GM23338 (cell line): ENCODE data around the gene TTC13. TPM values are rescaled to one million over a fixed set of nuclear protein-coding genes. Genes with fewer than 3 reads are reported as not detected.

Experiments
- ATAC-seq: fragments of 200-7000 bp; cut with Tn5 transposase; 3 replicates; pipeline ENCODE4 v1.9.1; 2020
- DNase-seq: peaks from one replicate; pipeline ENCODE4 v3.0.0-alpha.2; 2015; ENCODE audit warnings: low spot score
- H2AFZ ChIP-seq: fragments of 200-600 bp; sonication (generic); 2 replicates; pipeline ENCODE4 v1.8.0; 2016; ENCODE audit warnings: antibody characterized with exemption, mild to moderate bottlenecking, moderate library complexity
- H3F3A ChIP-seq: fragments of 200-600 bp; sonication (generic); replicated peaks from 2 replicates; pipeline ENCODE4 v1.8.0; 2017; ENCODE audit warnings: antibody characterized with exemption, mixed run types, low read depth
- H3K27ac ChIP-seq: fragments of 200-600 bp; sonication (generic); 2 replicates; pipeline ENCODE4 v1.6.1; 2016; ENCODE audit warnings: low read depth
- H3K27me3 ChIP-seq: fragments of 200-600 bp; sonication (generic); 2 replicates; pipeline ENCODE4 v1.8.0; 2016; ENCODE audit warnings: mild to moderate bottlenecking, mixed run types, moderate library complexity; ENCODE audit not compliant: insufficient read depth
- H3K36me3 ChIP-seq: fragments of 200-600 bp; sonication (generic); 2 replicates; pipeline ENCODE4 v1.8.0; 2016; ENCODE audit warnings: mild to moderate bottlenecking; ENCODE audit not compliant: insufficient read depth
- H3K4me1 ChIP-seq: fragments of 200-600 bp; sonication (generic); 2 replicates; pipeline ENCODE4 v1.8.0; 2016; ENCODE audit warnings: mild to moderate bottlenecking, moderate library complexity; ENCODE audit not compliant: insufficient read depth
- H3K4me2 ChIP-seq: fragments of 200-600 bp; sonication (generic); 2 replicates; pipeline ENCODE4 v1.7.1; 2017; ENCODE audit warnings: mixed run types
- H3K4me3 ChIP-seq: fragments of 200-600 bp; sonication (generic); 2 replicates; pipeline ENCODE4 v1.6.1; 2016; ENCODE audit warnings: mixed run types
- H3K79me2 ChIP-seq: fragments of 200-600 bp; sonication (generic); replicated peaks from 2 replicates; pipeline ENCODE4 v1.8.0; 2017; ENCODE audit warnings: mild to moderate bottlenecking; ENCODE audit not compliant: insufficient read depth
- H3K9me2 ChIP-seq: fragments of 200-600 bp; sonication (generic); 2 replicates; pipeline ENCODE4 v1.8.0; 2017; ENCODE audit not compliant: insufficient read depth
- H4K20me1 ChIP-seq: fragments of 200-600 bp; sonication (generic); replicated peaks from 2 replicates; pipeline ENCODE4 v1.8.0; 2017; ENCODE audit warnings: mild to moderate bottlenecking; ENCODE audit not compliant: insufficient read depth
- H3K27ac Mint-ChIP-seq: 2 replicates; pipeline ENCODE4 v1.8.0; 2020; ENCODE audit warnings: inconsistent platforms, mild to moderate bottlenecking, moderate library complexity, mixed read lengths
- H3K27me3 Mint-ChIP-seq: 3 replicates; pipeline ENCODE4 v1.8.0; 2022; ENCODE audit warnings: low read depth, mild to moderate bottlenecking, moderate library complexity, mixed read lengths, inconsistent platforms; ENCODE audit not compliant: insufficient read depth, poor library complexity
- H3K36me3 Mint-ChIP-seq: 3 replicates; pipeline ENCODE4 v1.8.0; 2021; ENCODE audit warnings: low read depth, mild to moderate bottlenecking, inconsistent platforms, moderate library complexity, mixed read lengths
- H3K4me1 Mint-ChIP-seq: 3 replicates; pipeline ENCODE4 v1.8.0; 2020; ENCODE audit warnings: mild to moderate bottlenecking, inconsistent platforms, mixed read lengths
- H3K4me3 Mint-ChIP-seq: 3 replicates; pipeline ENCODE4 v1.8.0; 2021; ENCODE audit warnings: moderate library complexity, mild to moderate bottlenecking, inconsistent platforms, mixed read lengths
- H3K9me3 Mint-ChIP-seq: 3 replicates; pipeline ENCODE4 v1.8.0; 2020; ENCODE audit warnings: moderate library complexity, mild to moderate bottlenecking, inconsistent platforms, mixed read lengths
- CREB1 ChIP-seq: fragments of 250-450 bp; sonication (Bioruptor Pico); IDR thresholded peaks from 2 replicates; pipeline ENCODE4 v1.5.0; 2020; ENCODE audit warnings: low read depth, mild to moderate bottlenecking, moderate library complexity
- ETS1 ChIP-seq: IDR thresholded peaks from 2 replicates; pipeline ENCODE4 v1.6.1; 2016; ENCODE audit warnings: antibody characterized with exemption
- EZH2 ChIP-seq: fragments of 200-600 bp; sonication (generic); IDR thresholded peaks from one replicate; pipeline ENCODE4 v1.8.0; 2017; ENCODE audit warnings: antibody characterized with exemption, mild to moderate bottlenecking, low read depth; ENCODE audit not compliant: unreplicated experiment
- EZH2phosphoT487 ChIP-seq: fragments of 200-600 bp; sonication (generic); IDR thresholded peaks from one replicate; pipeline ENCODE4 v1.8.1; 2018; ENCODE audit warnings: antibody characterized with exemption; ENCODE audit not compliant: unreplicated experiment
- JUNB ChIP-seq: IDR thresholded peaks from one replicate; pipeline ENCODE4 v1.6.1; 2016; ENCODE audit warnings: antibody characterized with exemption; ENCODE audit not compliant: unreplicated experiment
- NANOG ChIP-seq: IDR thresholded peaks from 2 replicates; pipeline ENCODE4 v1.6.1; 2016; ENCODE audit warnings: antibody characterized with exemption, borderline replicate concordance
- REST ChIP-seq: IDR thresholded peaks from one replicate; pipeline ENCODE4 v1.6.1; 2018; ENCODE audit warnings: antibody characterized with exemption; ENCODE audit not compliant: unreplicated experiment
- STAT1 ChIP-seq: IDR thresholded peaks from one replicate; pipeline ENCODE4 v1.6.1; 2016; ENCODE audit warnings: antibody characterized with exemption; ENCODE audit not compliant: unreplicated experiment
- ZNF114 ChIP-seq: fragments of 250-450 bp; sonication (Bioruptor Pico); IDR thresholded peaks from 2 replicates; pipeline ENCODE4 v1.5.0; 2020; ENCODE audit warnings: mild to moderate bottlenecking, moderate library complexity
- ZNF331 ChIP-seq: fragments of 250-450 bp; sonication (Bioruptor Pico); IDR thresholded peaks from 2 replicates; pipeline ENCODE4 v1.5.0; 2020; ENCODE audit warnings: low read depth, mild to moderate bottlenecking, moderate library complexity
- polyA plus RNA-seq: library from polyadenylated mRNA; unstranded; fragments of >200 nt; fragmentation: Nextera tagmentation; extraction: Ambion mirVana; gene quantifications from 2 replicates; pipeline ENCODE4 v1.2.1, GENCODE V29; 2016
- total RNA-seq: library from RNA; depleted of rRNA; stranded (reverse); fragments of >200 nt; shearing (Covaris generic); gene quantifications from 2 replicates; pipeline ENCODE4 v1.2.3, GENCODE V29; 2014

The TTC13 gene
- total and polyA plus RNA-seq, 2 experiments from 2014 or later = 3.8 to 9.4 TPM

- TF ChIP-seq ETS1 (no peak), NANOG (no peak), EZH2 (no peak), EZH2phosphoT487 (no peak), REST (no peak), ZNF331 (CRISPR knock-in tag) (no peak)
These were observed 61.9 kb downstream of the TTC13 start (continued) for GRCh38 chr1:230916587-230917283.

GRCh38 chr1:230915078-230915477, 63.6 kb downstream of the TTC13 start:
- Histone ChIP-seq H3K9me2 (no peaks in the 10 kb centered on the region), H3F3A (no peaks in the 10 kb centered on the region), H3K4me1 (no peaks in the 10 kb centered on the region), H3K36me3 (no peaks in the 10 kb centered on the region), H3K27ac (no peak overlapping the region), H3K4me3 (no peak overlapping the region), H3K79me2 (no peaks in the 10 kb centered on the region), H4K20me1 (no peaks in the 10 kb centered on the region), H3K27me3 (no peaks in the 10 kb centered on the region), H2AFZ (no peak overlapping the region), H3K4me2 (no peak overlapping the region)
- ATAC-seq (no peak), DNase-seq (no peak)
- Mint-ChIP-seq H3K27ac (no peak overlapping the region), H3K9me3 (no peaks in the 10 kb centered on the region), H3K36me3 (no peaks in the 10 kb centered on the region), H3K27me3 (no peaks in the 10 kb centered on the region), H3K4me3 (no peak overlapping the region), H3K4me1 (no peaks in the 10 kb centered on the region)
- TF ChIP-seq CREB1 = no peak
- no peak for TF ChIP-seq ZNF331 (CRISPR knock-in tag)
- TF ChIP-seq ZNF114 (CRISPR knock-in tag) = no peak
- no peak for TF ChIP-seq JUNB
- no peak for TF ChIP-seq STAT1
- no peak for TF ChIP-seq ETS1
